ENCODE results near the gene MYOD1. TPM values are rescaled to one million over a fixed set of nuclear protein-coding genes. Genes with fewer than 3 reads are reported as not detected.
A peak's percentile ranks its signal among the peaks of the same experiment; 100 is the strongest.

The MYOD1 gene
- total and polyA plus RNA-seq, 2 of the 13 experiments (the other 11 are each of a cell fraction or from before 2014, with no cell fraction given), result not detected

DNA sequence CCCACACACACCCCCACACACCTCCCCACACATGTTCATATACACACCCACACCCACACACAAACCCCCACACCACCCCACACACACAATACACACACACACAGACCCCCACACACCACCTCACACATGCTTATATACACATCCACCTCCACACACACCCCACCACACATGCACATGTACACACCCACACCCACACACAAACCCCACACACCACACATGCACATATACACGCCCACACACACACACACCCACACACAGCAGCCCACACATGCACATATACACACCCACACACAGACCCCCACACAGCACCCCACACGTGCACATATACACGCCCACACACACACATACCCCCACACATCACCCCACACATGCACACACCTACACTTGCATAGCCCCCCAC, 44.3 kb downstream of the MYOD1 start:
- in situ Hi-C loops (cut with HindIII; ENCODE audit: extremely low pct_ligation_motif_present, low pct_unique_long_range_greater_than_20kb), result loop anchor here (5.0 kb wide), 1 partner anchor 214 kb away; no protein-coding TSS in a partner anchor

DNA sequence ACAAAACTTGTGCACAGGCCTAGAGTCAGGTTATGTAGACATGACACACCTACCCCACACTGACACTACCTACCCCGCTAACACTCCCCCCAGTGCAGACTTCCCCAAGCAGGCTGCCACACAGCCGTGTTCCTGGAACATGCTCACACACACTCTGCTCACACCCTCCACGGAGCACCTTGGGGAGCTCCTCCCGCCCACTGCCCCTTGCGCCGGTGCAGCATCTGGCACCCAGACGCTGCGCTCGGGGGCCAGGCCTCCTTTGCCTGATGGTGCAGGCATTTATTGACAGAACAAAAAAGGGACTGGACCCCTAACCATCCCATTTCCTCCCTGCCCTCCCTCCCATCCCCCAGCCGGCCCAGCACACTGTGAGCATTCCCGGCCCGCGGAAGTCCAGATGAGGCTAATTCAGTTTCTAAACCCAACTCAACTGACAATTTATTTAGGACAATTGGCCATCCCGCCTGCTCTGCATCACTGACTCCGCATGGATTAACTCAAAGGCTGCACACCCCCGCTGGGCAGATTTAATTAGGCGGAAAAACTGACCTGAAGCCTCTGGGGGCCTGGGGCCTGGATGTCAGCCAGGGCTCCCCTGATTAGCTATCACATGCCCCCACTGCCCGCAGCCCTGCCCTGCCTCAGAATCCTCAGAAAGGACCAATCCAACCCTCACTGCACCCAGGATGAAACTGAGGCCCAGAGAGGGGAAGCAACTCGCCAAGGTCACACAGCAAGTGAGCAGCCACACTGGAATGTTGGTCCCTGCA, 45.3 kb downstream of the MYOD1 start:
- BruUV-seq (replicated peaks), result no TSS peak
- Histone ChIP-seq H3K9ac (ENCODE audit: insufficient read depth, low read depth, low read length) (no peak overlapping the region), H3K79me2 (ENCODE audit: insufficient read depth, low read length) (no peaks in the 10 kb centered on the region), H3K27me3 (ENCODE audit: control insufficient read depth in 1 of 2, insufficient read depth in 2 of 2, low read length in 2 of 2) (peaks cover 4 to 6% of the 10 kb centered on the region in 2 experiments; a peak in 3 of 5 replicates), H2AFZ (ENCODE audit: low read length) (no peak overlapping the region), H3K4me2 (ENCODE audit: low read depth, low read length) (no peak overlapping the region), H3K4me1 (ENCODE audit: insufficient read depth, low read length) (peaks cover 21% of the 10 kb centered on the region), H4K20me1 (ENCODE audit: insufficient read depth, low read length) (no peaks in the 10 kb centered on the region), H3K9me3 (ENCODE audit: low read length) (no peaks in the 10 kb centered on the region), H3K27ac (ENCODE audit: extremely low read length, insufficient read depth, low read length) (no peak overlapping the region), H3K36me3 (replicated peaks in 1 of 2; ENCODE audit: control insufficient read depth in 1 of 2, insufficient read depth in 2 of 2, low read length in 2 of 2) (no peaks in the 10 kb centered on the region), H3K4me3 (replicated peaks in 1 of 3; ENCODE audit: insufficient read depth in 1 of 3, low read depth in 2 of 3, low read length in 3 of 3) (no peak overlapping the region)
- in situ Hi-C loops (cut with HindIII; ENCODE audit: extremely low pct_ligation_motif_present, low pct_unique_long_range_greater_than_20kb), result loop anchor here (5.0 kb wide), 1 partner anchor 213 kb away; no protein-coding TSS in a partner anchor
- no peak for TF ChIP-seq ZBTB7B (CRISPR knock-in tag; IDR thresholded peaks at IDR 0.05)
- TF ChIP-seq SIX4 (CRISPR knock-in tag; IDR thresholded peaks at IDR 0.05), result no peak
- TF ChIP-seq TEAD2 (CRISPR knock-in tag; IDR thresholded peaks at IDR 0.05), result no peak
- TF ChIP-seq ZNF30 (CRISPR knock-in tag; IDR thresholded peaks at IDR 0.05), result no peak
- peak; percentile 99 for TF ChIP-seq ZNF768 (CRISPR knock-in tag; IDR thresholded peaks at IDR 0.05)
- TF ChIP-seq ZMYM3 (CRISPR knock-in tag; IDR thresholded peaks at IDR 0.05), result peak; percentile 69
- TF ChIP-seq, protein P1, sequence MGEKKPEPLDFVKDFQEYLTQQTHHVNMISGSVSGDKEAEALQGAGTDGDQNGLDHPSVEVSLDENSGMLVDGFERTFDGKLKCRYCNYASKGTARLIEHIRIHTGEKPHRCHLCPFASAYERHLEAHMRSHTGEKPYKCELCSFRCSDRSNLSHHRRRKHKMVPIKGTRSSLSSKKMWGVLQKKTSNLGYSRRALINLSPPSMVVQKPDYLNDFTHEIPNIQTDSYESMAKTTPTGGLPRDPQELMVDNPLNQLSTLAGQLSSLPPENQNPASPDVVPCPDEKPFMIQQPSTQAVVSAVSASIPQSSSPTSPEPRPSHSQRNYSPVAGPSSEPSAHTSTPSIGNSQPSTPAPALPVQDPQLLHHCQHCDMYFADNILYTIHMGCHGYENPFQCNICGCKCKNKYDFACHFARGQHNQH (CRISPR knock-in tag; IDR thresholded peaks at IDR 0.05), result no peak
- FAIRE-seq (no peak), DNase-seq (ENCODE audit: low spot score) (no peak), ATAC-seq (no peak)
- POLR2A ChIA-PET, result no interaction called here
- intact Hi-C loops (cut with micrococcal nuclease; ENCODE audit: unreplicated experiment), result loop anchor here (5.0 to 10.0 kb wide), 3 partner anchors 83 to 340 kb away; partner anchors contain the start of gene SAAL1
- WGBS (ENCODE audit: low lambda C conversion rate), result 61% methylated on average over 17 of the region's 19 CpGs
- CTCF ChIA-PET (ENCODE audit: low intra/inter-chr PET ratio, low total read pairs), result no interaction called here

More for the DNA sequence above, 44.3 kb downstream of the MYOD1 start:
- Histone ChIP-seq H3K27me3 (ENCODE audit: control insufficient read depth in 1 of 2, insufficient read depth in 2 of 2, low read length in 2 of 2) (peaks cover 4 to 6% of the 10 kb centered on the region in 2 experiments; a peak in 3 of 5 replicates), H3K27ac (ENCODE audit: extremely low read length, insufficient read depth, low read length) (no peak overlapping the region), H4K20me1 (ENCODE audit: insufficient read depth, low read length) (no peaks in the 10 kb centered on the region), H3K9me3 (ENCODE audit: low read length) (no peaks in the 10 kb centered on the region), H3K4me3 (replicated peaks in 1 of 3; ENCODE audit: insufficient read depth in 1 of 3, low read depth in 2 of 3, low read length in 3 of 3) (no peak overlapping the region), H3K9ac (ENCODE audit: insufficient read depth, low read depth, low read length) (no peak overlapping the region), H2AFZ (ENCODE audit: low read length) (no peak overlapping the region), H3K4me1 (ENCODE audit: insufficient read depth, low read length) (peaks cover 11% of the 10 kb centered on the region; the same call in 1 of the 2 replicates), H3K79me2 (ENCODE audit: insufficient read depth, low read length) (no peaks in the 10 kb centered on the region), H3K4me2 (ENCODE audit: low read depth, low read length) (no peak overlapping the region), H3K36me3 (replicated peaks in 1 of 2; ENCODE audit: control insufficient read depth in 1 of 2, insufficient read depth in 2 of 2, low read length in 2 of 2) (no peaks in the 10 kb centered on the region)
- BruUV-seq (replicated peaks), result no TSS peak
- TF ChIP-seq ZNF160 (CRISPR knock-in tag; IDR thresholded peaks at IDR 0.05) (no peak), ZEB1 (IDR thresholded peaks at IDR 0.05; ENCODE audit: insufficient replicate concordance, low read depth) (no peak), ZNF552 (CRISPR knock-in tag; IDR thresholded peaks at IDR 0.05; ENCODE audit: borderline replicate concordance) (no peak), AHR (CRISPR knock-in tag; IDR thresholded peaks at IDR 0.05) (no peak), PAWR (CRISPR knock-in tag; IDR thresholded peaks at IDR 0.05; ENCODE audit: borderline replicate concordance) (no peak), REXO4 (CRISPR knock-in tag; IDR thresholded peaks at IDR 0.05; ENCODE audit: borderline replicate concordance) (no peak)
- TF ChIP-seq, protein P2, sequence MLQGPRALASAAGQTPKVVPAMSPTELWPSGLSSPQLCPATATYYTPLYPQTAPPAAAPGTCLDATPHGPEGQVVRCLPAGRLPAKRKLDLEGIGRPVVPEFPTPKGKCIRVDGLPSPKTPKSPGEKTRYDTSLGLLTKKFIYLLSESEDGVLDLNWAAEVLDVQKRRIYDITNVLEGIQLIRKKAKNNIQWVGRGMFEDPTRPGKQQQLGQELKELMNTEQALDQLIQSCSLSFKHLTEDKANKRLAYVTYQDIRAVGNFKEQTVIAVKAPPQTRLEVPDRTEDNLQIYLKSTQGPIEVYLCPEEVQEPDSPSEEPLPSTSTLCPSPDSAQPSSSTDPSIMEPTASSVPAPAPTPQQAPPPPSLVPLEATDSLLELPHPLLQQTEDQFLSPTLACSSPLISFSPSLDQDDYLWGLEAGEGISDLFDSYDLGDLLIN (CRISPR knock-in tag; IDR thresholded peaks at IDR 0.05; ENCODE audit: borderline replicate concordance), result no peak
- DNase-seq (ENCODE audit: low spot score) (no peak), ATAC-seq (no peak), FAIRE-seq (no peak)
- CTCF ChIA-PET (ENCODE audit: low intra/inter-chr PET ratio, low total read pairs), result no interaction called here
- intact Hi-C loops (cut with micrococcal nuclease; ENCODE audit: unreplicated experiment), result loop anchor here (5.0 to 10.0 kb wide), 3 partner anchors 84 to 341 kb away; partner anchors contain the start of gene SAAL1
- WGBS (ENCODE audit: low lambda C conversion rate), result 18% methylated on average over 3 of the region's 3 CpGs
- POLR2A ChIA-PET, result no interaction called here
